Left ventricle myocardium inferior (tissue), 1 donor: ENCODE results near the gene CYP2W1. TPM values are rescaled to one million over a fixed set of nuclear protein-coding genes. Genes with fewer than 3 reads are reported as not detected.

ENCODE experiments used
- DNase-seq: peaks from one replicate; pipeline ENCODE4 v3.0.0-alpha.2; 2020
- H3K27ac ChIP-seq: fragments of 200-600 bp; replicated peaks from 2 replicates; pipeline ENCODE4 v1.8.0; 2021
- H3K27me3 ChIP-seq: fragments of 200-600 bp; 2 replicates; pipeline ENCODE4 v1.8.0; 2021; ENCODE audit warnings: low read depth
- H3K36me3 ChIP-seq: fragments of 200-600 bp; 2 replicates; pipeline ENCODE4 v1.8.0; 2021
- H3K4me1 ChIP-seq: fragments of 200-600 bp; 2 replicates; pipeline ENCODE4 v1.8.0; 2021
- H3K4me3 ChIP-seq: fragments of 200-600 bp; 2 replicates; pipeline ENCODE4 v1.8.0; 2021; ENCODE audit warnings: mild to moderate bottlenecking, moderate library complexity
- H3K9me3 ChIP-seq: fragments of 200-600 bp; replicated peaks from 2 replicates; pipeline ENCODE4 v1.8.0; 2021
- intact Hi-C: fragments of 100-400 bp; cut with micrococcal nuclease; formaldehyde crosslinking; loops from one replicate; pipeline ENCODE4 v1.11.0; 2022
- total RNA-seq: library from RNA; stranded (reverse); fragmentation: NEBNext Ultra II Directional; extraction: Animal tissue kit (Norgen Biotek cat#: 25700); gene quantifications from one replicate; pipeline ENCODE4 v1.2.1, GENCODE V29; 2021
- TF ChIP-seq, protein P1 (sequence below): fragments of 200-600 bp; IDR thresholded peaks from 2 replicates; pipeline ENCODE4 v1.8.0; 2021; ENCODE audit warnings: antibody characterized with exemption, mild to moderate bottlenecking, borderline replicate concordance
- donor health status: DM: no; HTN: yes; CAD: no; lungs with severe emphysema.

CYP2W1 gene
- total RNA-seq, 1 donor from 2014 or later = not detected

DNA sequence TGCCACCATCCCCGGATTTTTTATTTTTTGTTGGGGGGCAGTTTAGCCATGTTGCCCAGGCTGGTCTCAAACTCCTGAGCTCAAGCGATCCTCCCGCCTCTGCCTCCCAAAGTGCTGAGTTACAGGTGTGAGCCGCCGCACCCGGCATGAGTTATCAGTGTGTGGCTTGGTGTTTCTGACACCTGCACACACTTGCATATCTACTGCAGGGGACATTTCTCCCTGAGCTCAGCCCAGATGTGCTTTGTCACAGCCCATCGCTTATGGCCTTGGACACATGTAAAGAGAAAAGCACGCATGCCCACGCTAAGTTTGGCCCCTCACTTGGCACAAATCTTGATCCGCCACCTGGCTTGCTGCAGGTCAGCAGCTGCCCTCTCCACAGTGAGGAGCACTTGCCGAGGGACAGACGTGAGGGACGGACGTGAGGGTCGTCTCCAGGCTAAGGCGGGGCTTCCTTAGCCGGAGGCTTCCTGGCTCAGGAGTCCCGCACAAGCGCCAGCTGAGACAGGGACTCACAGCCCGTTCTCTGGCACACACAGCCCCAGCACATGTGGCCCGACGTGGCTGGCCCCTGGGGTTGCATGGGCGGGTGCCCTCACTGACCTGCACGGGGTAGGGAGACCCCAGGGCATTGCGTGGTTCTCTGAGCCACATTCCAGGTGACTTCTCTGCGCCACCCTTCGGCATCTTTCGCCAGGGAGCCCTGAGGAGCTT is 11.8 kb downstream of the CYP2W1 start:
- Histone ChIP-seq H3K27ac (no peak overlapping the region), H3K9me3 (no peaks in the 10 kb centered on the region), H3K4me1 (peaks cover 20% of the 10 kb centered on the region), H3K27me3 (no peaks in the 10 kb centered on the region), H3K36me3 (peaks cover 27% of the 10 kb centered on the region), H3K4me3 (no peak overlapping the region)
- TF ChIP-seq, protein P1, sequence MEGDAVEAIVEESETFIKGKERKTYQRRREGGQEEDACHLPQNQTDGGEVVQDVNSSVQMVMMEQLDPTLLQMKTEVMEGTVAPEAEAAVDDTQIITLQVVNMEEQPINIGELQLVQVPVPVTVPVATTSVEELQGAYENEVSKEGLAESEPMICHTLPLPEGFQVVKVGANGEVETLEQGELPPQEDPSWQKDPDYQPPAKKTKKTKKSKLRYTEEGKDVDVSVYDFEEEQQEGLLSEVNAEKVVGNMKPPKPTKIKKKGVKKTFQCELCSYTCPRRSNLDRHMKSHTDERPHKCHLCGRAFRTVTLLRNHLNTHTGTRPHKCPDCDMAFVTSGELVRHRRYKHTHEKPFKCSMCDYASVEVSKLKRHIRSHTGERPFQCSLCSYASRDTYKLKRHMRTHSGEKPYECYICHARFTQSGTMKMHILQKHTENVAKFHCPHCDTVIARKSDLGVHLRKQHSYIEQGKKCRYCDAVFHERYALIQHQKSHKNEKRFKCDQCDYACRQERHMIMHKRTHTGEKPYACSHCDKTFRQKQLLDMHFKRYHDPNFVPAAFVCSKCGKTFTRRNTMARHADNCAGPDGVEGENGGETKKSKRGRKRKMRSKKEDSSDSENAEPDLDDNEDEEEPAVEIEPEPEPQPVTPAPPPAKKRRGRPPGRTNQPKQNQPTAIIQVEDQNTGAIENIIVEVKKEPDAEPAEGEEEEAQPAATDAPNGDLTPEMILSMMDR = no peak
- intact Hi-C loops = no loop called here
- no peak for DNase-seq

DNA sequence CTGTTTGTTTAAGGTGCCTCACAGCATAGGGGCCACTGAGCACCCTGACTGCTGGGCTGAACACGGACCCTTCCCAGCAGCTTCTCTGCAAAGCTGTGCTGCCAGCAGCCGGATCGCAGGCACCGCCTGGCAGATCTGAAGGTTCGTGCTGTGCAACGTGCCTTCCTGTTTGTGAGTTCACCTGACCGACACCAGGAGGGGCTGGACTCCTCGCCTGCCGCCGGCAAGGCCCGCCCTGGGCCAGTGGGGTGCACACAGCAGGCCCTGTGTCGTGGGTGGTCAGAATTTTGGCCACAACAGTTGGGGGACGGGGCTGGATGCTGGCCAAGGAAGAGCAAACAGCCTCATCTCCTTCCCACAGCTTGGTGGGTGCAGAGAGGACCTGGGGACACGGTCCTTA is 12.6 kb downstream of the CYP2W1 start:
- TF ChIP-seq, protein P1 = no peak
- Histone ChIP-seq H3K4me3 (no peak overlapping the region), H3K9me3 (no peaks in the 10 kb centered on the region), H3K4me1 (peaks cover 20% of the 10 kb centered on the region), H3K36me3 (peaks cover 29% of the 10 kb centered on the region), H3K27me3 (no peaks in the 10 kb centered on the region), H3K27ac (no peak overlapping the region)
- DNase-seq = no peak
- intact Hi-C loops = no loop called here

DNA sequence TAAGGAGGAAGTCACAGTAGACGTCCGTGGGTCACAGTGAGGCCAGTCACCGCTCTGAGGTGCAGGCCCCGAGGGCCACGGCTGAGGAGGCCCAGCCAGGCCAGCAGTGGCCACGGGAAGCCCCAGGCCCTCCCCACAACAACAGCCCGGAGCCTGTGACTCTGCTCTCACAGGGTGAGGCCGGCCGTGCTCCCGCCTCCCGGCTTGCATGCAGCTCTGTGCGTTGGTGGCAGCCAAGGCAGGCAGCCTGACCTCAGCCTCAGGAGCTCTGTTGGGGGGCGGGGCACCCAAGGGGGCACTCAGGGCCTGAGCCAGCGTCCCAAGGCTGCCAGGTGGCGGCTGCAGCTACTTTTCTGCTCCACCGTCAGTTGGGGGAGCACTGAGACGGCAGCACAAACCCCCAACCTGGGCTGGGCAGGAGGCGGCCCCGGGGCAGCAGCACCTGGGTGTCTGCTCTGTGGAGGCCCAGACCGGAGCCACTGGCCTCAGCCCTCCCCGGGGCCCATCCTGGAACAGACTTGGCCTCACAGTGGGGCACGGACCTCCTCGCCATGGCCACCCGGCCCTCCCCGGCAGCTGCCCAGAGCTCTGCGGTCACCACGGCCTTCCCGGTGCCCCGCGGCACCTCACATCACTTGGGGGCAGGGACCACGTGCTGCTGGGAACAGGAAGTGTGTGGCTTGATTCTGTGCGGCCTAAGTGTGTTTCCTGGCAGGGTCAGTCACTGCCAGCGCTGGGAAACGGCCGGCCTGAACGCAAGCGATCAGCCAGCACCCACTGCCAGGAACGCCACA is 13.3 kb downstream of the CYP2W1 start:
- Histone ChIP-seq H3K36me3 (peaks cover 29% of the 10 kb centered on the region), H3K9me3 (no peaks in the 10 kb centered on the region), H3K27ac (no peak overlapping the region), H3K4me1 (peaks cover 15% of the 10 kb centered on the region), H3K27me3 (no peaks in the 10 kb centered on the region), H3K4me3 (no peak overlapping the region)
- intact Hi-C loops = no loop called here
- DNase-seq = no peak
- TF ChIP-seq, protein P1 = no peak

DNA sequence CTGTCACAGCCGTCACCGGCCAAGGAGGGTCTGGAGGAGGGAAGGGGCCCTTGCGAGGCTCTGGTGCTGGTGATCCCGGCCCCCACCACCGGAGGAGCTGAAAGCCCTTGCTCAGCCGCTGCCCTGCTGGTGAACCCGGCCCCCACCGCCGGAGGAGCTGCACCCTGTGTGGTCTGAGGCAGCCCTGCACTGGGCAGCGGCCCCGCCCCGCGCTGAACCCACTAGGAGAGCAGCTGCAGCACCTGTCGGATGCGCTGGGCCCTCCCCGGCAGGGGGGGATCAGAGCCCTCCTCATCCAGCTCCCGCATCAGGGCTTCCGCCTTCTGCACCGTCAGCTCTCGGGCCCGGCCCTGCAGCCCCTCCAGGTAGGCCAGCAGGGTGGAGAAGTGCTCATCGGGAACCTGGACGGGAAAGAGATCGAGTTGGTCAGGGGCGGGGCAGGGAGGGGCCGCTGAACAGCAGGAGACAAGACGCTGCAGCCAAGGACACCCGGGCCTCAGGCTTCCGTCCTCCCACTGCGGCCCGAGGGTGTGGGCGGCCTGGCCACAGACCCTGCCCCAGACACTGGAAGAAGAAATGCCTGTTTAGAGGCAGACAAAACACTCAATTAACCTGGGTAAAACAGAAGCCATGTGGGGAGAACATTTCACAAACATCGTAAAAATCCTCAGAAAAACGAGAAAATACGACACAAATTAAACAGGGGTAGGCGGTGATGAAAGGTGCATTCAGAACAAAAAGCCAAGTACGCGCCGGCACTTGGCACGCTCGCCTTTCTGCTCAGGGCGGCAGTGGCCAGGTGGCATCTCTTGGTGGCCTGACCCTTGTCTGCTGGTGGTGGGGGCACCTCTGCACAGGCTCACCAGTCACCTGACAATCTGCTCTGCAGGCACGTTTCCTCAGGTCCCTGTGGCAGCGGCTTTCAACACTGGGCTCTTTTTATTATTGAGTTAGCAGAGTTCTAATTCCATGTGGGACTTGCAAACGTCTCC is 14.7 kb downstream of the CYP2W1 start:
- intact Hi-C loops = no loop called here
- Histone ChIP-seq H3K36me3 (peaks cover 29% of the 10 kb centered on the region), H3K4me3 (no peak overlapping the region), H3K9me3 (no peaks in the 10 kb centered on the region), H3K4me1 (peaks cover 9% of the 10 kb centered on the region), H3K27me3 (no peaks in the 10 kb centered on the region), H3K27ac (no peak overlapping the region)
- TF ChIP-seq, protein P1 = no peak
- no peak for DNase-seq

DNA sequence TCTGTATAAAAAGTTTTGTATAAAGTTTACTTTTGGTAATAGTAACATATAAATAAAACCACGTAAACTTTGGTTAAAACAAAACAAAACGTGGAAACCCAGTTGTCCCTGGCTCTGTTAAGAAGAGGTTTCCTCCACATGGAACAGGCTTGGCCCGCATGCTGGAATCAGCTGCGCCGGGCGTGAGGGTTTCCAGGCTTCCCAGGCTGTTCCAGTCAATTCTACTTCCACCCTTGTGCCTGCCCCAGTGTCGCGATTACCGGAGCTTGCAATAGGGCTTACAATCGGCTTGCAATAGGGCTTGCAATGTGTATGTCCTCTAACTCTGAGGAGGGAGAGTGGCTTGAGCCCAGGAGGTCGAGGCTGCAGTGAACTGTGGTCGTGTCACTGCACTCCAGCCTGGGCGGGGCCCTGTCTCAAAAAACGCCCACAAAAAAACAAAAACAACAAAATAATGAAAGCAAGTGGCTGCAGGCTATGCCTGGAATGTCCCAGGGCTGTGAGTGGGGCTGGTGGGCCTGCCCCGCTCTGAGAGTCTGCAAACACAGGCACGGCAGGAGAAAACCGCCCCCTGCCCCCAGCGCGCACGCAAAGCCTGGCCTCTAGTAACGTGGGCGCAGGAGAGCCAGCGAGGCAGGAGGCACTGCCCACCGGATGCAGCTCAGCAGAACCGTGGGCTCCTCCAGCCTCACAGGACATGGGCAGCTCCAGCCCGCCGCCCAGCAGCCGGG is 16.3 kb downstream of the CYP2W1 start:
- H3K4me1 ChIP-seq = peaks cover 4% of the 10 kb centered on the region
- H3K9me3 ChIP-seq = no peaks in the 10 kb centered on the region
- peaks cover 29% of the 10 kb centered on the region for H3K36me3 ChIP-seq
- no peaks in the 10 kb centered on the region for H3K27me3 ChIP-seq
- no peak overlapping the region for H3K4me3 ChIP-seq
- no peak for DNase-seq
- TF ChIP-seq, protein P1 = no peak
- intact Hi-C loops = no loop called here
- no peak overlapping the region for H3K27ac ChIP-seq
